Measurements from ENCODE around the gene TNS4. TPM values are rescaled to one million over a fixed set of nuclear protein-coding genes. Genes with fewer than 3 reads are reported as not detected.

Gene TNS4
- total RNA-seq, 1 experiment from 2014 or later: not detected

- DNase-seq (ENCODE audit: low spot score): peak; percentile 92
- in situ Hi-C loops (cut with HindIII; ENCODE audit: low sequenced_read_pairs): no loop called here
These were observed 1.8 kb downstream of the TNS4 start for GRCh38 chr17:40499551-40500189.

GRCh38 chr17:40498281-40499084, 2.9 kb downstream of the TNS4 start:
- in situ Hi-C loops (cut with HindIII; ENCODE audit: low sequenced_read_pairs): no loop called here

GRCh38 chr17:40497695-40498094, 3.7 kb downstream of the TNS4 start:
- no peak for DNase-seq (ENCODE audit: low spot score)
- in situ Hi-C loops (cut with HindIII; ENCODE audit: low sequenced_read_pairs): no loop called here

More at GRCh38 chr17:40498281-40499084, 2.9 kb downstream of the TNS4 start:
- DNase-seq (ENCODE audit: low spot score): no peak

- in situ Hi-C loops (cut with HindIII; ENCODE audit: low sequenced_read_pairs): no loop called here
- DNase-seq (ENCODE audit: low spot score): no peak
These were observed 4.6 kb downstream of the TNS4 start for GRCh38 chr17:40496634-40497420.

GRCh38 chr17:40496170-40496569, 5.3 kb downstream of the TNS4 start:
- in situ Hi-C loops (cut with HindIII; ENCODE audit: low sequenced_read_pairs): no loop called here
- DNase-seq (ENCODE audit: low spot score): no peak

- peak; percentile 81 for DNase-seq (ENCODE audit: low spot score)
- in situ Hi-C loops (cut with HindIII; ENCODE audit: low sequenced_read_pairs): no loop called here
These were observed 6.3 kb downstream of the TNS4 start for GRCh38 chr17:40495140-40495539.

GRCh38 chr17:40493697-40494096, 7.7 kb downstream of the TNS4 start:
- in situ Hi-C loops (cut with HindIII; ENCODE audit: low sequenced_read_pairs): no loop called here
- DNase-seq (ENCODE audit: low spot score): peak; percentile 41

DNA sequence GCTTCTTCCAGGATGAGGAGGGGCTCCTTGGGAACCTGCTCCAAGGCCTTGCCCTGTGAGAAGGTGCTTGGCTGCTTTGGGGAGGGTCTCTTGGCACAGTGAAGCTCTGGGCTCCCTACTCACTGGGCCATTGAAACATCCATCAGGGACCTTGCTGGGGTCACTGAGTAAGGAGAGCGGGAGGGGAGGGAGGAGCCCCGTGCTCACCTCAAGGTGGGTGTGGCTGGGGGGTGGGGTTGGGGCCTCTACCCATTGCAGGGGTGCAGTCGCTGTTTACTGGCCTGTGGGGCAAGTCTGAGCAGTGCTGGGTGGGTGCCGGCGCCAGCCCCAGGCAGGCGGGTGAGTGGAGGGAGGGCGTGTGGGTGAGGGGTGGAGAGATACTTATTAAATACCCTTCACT, 9.9 kb downstream of the TNS4 start:
- in situ Hi-C loops (cut with HindIII; ENCODE audit: low sequenced_read_pairs): no loop called here
- no peak for DNase-seq (ENCODE audit: low spot score)

- DNase-seq (ENCODE audit: low spot score): no peak
- in situ Hi-C loops (cut with HindIII; ENCODE audit: low sequenced_read_pairs): no loop called here
These were observed 10.4 kb downstream of the TNS4 start for GRCh38 chr17:40490982-40491381.

GRCh38 chr17:40490289-40490853, 11.1 kb downstream of the TNS4 start:
- in situ Hi-C loops (cut with HindIII; ENCODE audit: low sequenced_read_pairs): no loop called here
- DNase-seq (ENCODE audit: low spot score): peak; percentile 94

DNA sequence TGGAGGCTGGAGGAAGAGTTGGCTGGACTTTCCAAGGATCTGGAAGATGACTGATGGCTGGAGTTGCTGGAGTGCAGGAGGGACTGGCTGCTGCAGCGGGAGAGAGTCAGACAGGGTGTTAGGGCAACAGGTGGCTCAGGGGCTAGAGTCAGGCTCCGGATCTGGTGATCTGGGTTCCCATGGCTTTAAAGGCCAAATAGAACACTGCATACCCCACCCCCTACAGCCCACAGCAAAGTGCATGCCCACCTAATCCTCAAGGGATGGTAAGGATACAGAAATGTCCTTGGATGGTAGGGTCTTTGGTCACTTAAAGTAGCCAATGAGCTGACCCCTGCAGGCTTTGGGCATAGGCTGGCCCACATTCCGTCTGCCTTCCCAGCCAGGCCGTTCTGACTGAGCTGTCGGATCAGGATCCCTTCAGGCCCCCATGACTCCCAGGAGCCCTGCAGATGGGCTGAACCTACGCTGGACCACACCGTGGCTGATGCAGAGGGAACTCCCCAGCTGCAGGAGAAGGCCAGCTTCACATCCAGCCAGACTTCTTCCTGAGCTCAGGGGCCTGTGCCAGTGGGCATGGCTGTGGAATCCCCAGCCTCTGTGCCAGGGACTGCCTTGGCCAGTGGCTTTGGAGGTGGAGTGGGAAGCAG, 13.9 kb downstream of the TNS4 start:
- in situ Hi-C loops (cut with HindIII; ENCODE audit: low sequenced_read_pairs): no loop called here
- no peak for DNase-seq (ENCODE audit: low spot score)

DNA sequence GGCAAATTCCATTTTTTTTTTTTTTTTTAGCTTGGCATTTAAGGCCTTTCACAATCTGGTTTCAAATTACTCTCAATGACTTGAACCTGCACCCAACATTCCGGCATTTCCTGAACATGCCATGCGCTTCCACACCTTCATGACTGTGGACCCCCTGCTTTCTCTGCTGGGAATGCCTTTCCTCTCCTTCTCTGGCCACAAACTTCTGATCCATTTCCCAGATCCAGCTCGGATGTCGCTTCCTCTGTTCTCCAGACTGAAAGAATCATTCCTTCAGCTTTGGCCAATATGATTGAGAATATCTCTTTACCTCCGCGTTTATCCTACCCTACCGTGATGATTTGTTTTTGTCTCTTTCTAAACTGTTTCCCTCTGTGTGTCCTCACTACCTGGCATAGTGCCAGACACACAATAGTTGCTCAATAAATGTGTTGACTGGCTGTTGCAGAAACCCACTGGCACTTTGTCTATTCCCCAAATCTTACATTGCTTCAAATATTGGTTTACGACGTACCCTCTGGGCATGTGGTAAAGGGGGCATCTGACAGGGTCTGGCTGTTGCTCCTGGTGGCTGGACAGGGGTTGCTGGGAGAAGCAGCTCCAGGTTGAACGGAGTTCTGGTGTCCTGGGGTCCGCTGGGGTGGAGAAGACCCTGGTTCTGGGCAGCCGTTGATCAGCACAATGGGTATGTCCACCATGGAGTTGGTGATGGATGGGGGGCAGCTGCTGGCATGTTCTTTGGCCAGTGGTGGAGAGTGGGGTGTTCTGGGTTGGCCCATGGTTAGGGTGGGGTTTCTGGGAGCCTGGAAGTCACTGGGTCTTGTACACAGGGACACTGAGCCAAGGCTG, 14.7 kb downstream of the TNS4 start:
- in situ Hi-C loops (cut with HindIII; ENCODE audit: low sequenced_read_pairs): no loop called here

DNA sequence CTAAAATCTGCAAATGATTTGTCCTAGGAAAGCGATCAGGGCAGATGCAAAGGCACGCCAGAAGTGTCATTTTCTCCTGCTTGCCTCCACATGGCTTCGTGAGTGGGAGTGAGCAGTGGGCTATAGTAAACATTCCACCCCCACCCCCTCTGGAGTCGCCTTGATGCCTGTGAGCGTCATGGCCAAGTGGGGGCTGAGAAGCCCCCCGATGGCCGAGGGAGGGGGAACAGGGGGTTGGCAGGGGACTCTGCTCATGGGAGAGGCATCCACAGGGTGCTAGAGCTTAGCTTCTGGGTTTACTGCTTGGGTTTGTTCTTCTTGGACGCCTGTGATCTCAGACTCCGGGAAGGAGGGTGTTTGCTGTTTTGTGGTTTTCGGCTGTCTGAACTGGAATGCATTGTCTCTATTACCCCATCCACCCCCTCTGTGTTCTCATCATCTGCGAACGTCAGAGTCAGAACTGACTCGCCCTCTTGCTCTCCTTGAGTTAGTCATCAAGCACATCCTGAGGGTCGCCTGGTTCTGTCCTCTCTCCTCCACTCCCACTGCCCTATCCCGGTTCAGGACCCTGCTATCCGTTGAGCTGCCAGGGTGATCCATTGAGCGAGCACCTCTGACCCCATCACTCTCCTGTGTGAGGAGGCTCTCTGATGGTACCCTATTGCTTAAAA, 15.4 kb downstream of the TNS4 start:
- DNase-seq (ENCODE audit: low spot score): no peak
- in situ Hi-C loops (cut with HindIII; ENCODE audit: low sequenced_read_pairs): no loop called here

More for the DNA sequence above, 14.7 kb downstream of the TNS4 start:
- no peak for DNase-seq (ENCODE audit: low spot score)

- DNase-seq (ENCODE audit: low spot score): no peak
- in situ Hi-C loops (cut with HindIII; ENCODE audit: low sequenced_read_pairs): no loop called here
These were observed 16.4 kb downstream of the TNS4 start for GRCh38 chr17:40484973-40485530.

- DNase-seq (ENCODE audit: low spot score): no peak
- in situ Hi-C loops (cut with HindIII; ENCODE audit: low sequenced_read_pairs): no loop called here
These were observed 17.0 kb downstream of the TNS4 start for GRCh38 chr17:40484285-40484972.

DNA sequence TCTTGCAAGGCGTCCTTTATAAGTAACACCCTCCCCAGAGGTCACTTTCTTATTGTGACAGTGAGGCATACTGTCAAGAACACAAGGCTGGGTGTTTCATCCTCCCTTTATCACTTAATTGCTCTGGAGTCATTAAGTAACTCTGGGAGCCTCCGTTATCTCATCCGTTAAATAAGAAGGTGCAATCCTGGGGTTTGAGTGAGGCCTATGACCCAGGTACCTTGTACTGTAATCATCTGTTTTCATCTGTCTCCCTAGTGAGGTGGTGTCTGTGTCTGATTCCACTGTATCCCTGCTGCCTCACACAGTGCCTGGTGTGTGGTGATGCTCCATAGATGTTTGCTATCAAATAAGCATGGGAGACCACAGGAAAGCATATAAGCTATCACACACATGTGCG, 17.7 kb downstream of the TNS4 start:
- in situ Hi-C loops (cut with HindIII; ENCODE audit: low sequenced_read_pairs): no loop called here
- DNase-seq (ENCODE audit: low spot score): no peak

GRCh38 chr17:40482722-40483121, 18.7 kb downstream of the TNS4 start:
- in situ Hi-C loops (cut with HindIII; ENCODE audit: low sequenced_read_pairs): no loop called here
- no peak for DNase-seq (ENCODE audit: low spot score)
